HepG2 (cell line): Measurements from ENCODE around the gene NOC4L. TPM values are rescaled to one million over a fixed set of nuclear protein-coding genes. Genes with fewer than 3 reads are reported as not detected.

Experiments used
- ATAC-seq: fragments of 200-7000 bp; cut with Tn5 transposase; 3 replicates; pipeline ENCODE4 v1.9.1; 2020; ENCODE audit warnings: mild to moderate bottlenecking, moderate library complexity
- BruUV-seq: library from RNA; stranded (reverse); fragments of 400-500 nt; replicated peaks from 2 replicates; lab custom pipeline; 2021; lab: Mats Ljungman, UMichigan
- CTCF ChIA-PET: fragments of 300-600 bp; formaldehyde crosslinking; extraction: SDS; loops from one replicate; lab custom pipeline; 2021; ENCODE audit warnings: low total read pairs, inconsistent platforms, low intra/inter-chr PET ratio; lab: Yijun Ruan, JAX
- POLR2A ChIA-PET: fragments of 350-600 bp; sonication (Branson Sonifier 250); formaldehyde crosslinking; loops from one replicate; lab custom pipeline; 2020; ENCODE audit warnings: antibody characterized with exemption, inconsistent platforms; lab: Yijun Ruan, JAX
- DNase-seq: peaks from one replicate; pipeline ENCODE4 v3.0.0-alpha.2; 2015; ENCODE audit warnings: low spot score
- FAIRE-seq: peaks from 3 replicates; lab custom pipeline; 2011; peaks lifted over from hg19 to GRCh38; lab: Jason Lieb, UNC
- H2AFZ ChIP-seq: one replicate; pipeline ENCODE4 v1.6.1; 2011; ENCODE audit warnings: low read length, inconsistent platforms
- H3K27ac ChIP-seq: fragments of 300-600 bp; 3 replicates; pipeline ENCODE4 v1.8.0; 2011; ENCODE audit warnings: mixed run types, mild to moderate bottlenecking, mixed read lengths, low read length, inconsistent platforms; ENCODE audit not compliant: insufficient read depth; ENCODE audit errors: extremely low read length
- H3K27me3 ChIP-seq, 2 experiments: fragments of 200-600 bp in 1 of 2; 2 replicates in 1 of 2; 3 replicates in 1 of 2; pipeline versions ENCODE4 v1.6.0 to v1.8.0; 2011; ENCODE audit warnings: low read length in 2 of 2, mild to moderate bottlenecking in 2 of 2, moderate library complexity in 2 of 2, inconsistent platforms in 1 of 2; ENCODE audit not compliant: insufficient read depth in 2 of 2, control insufficient read depth in 1 of 2
- H3K36me3 ChIP-seq, 2 experiments: fragments of 200-600 bp in 1 of 2; replicated peaks in 1 of 2; 2 replicates in 1 of 2; 3 replicates in 1 of 2; pipeline versions ENCODE4 v1.5.1 to v1.8.0; 2011; ENCODE audit warnings: low read length in 2 of 2, inconsistent platforms in 1 of 2; ENCODE audit not compliant: insufficient read depth in 2 of 2, control insufficient read depth in 1 of 2
- H3K4me1 ChIP-seq: 2 replicates; pipeline ENCODE4 v1.5.1; 2012; ENCODE audit warnings: low read length, inconsistent platforms; ENCODE audit not compliant: insufficient read depth
- H3K4me2 ChIP-seq: 2 replicates; pipeline ENCODE4 v1.6.0; 2011; ENCODE audit warnings: low read depth, low read length, inconsistent platforms
- H3K4me3 ChIP-seq, 3 experiments: fragments of 200-600 bp in 1 of 3; sonication (generic), shearing (Covaris generic) in 1 of 3; replicated peaks in 1 of 3; 2 replicates each; pipeline ENCODE4 v1.5.1; 2011 to 2016; ENCODE audit warnings: low read length in 3 of 3, inconsistent platforms in 2 of 3, low read depth in 2 of 3, mild to moderate bottlenecking in 2 of 3, control low read depth in 1 of 3, mixed read lengths in 1 of 3; ENCODE audit not compliant: insufficient read depth in 1 of 3
- H3K79me2 ChIP-seq: one replicate; pipeline ENCODE4 v1.6.1; 2011; ENCODE audit warnings: low read length, inconsistent platforms; ENCODE audit not compliant: insufficient read depth
- H3K9ac ChIP-seq: 2 replicates; pipeline ENCODE4 v1.6.0; 2011; ENCODE audit warnings: mild to moderate bottlenecking, low read depth, low read length, inconsistent platforms; ENCODE audit not compliant: insufficient read depth
- H3K9me3 ChIP-seq: 2 replicates; pipeline ENCODE4 v1.5.1; 2012; ENCODE audit warnings: mild to moderate bottlenecking, low read length
- H4K20me1 ChIP-seq: 2 replicates; pipeline ENCODE4 v1.6.0; 2011; ENCODE audit warnings: inconsistent platforms, mild to moderate bottlenecking, low read length, moderate library complexity; ENCODE audit not compliant: insufficient read depth
- ETS1 ChIP-seq: sonication (generic); formaldehyde crosslinking; IDR thresholded peaks from 2 replicates; pipeline ENCODE4 v1.4.0; 2020; ENCODE audit warnings: missing genetic modification reagents
- KDM5B ChIP-seq: sonication (generic); formaldehyde crosslinking; IDR thresholded peaks from 2 replicates; pipeline ENCODE4 v1.4.0; 2020; ENCODE audit warnings: missing genetic modification reagents, mild to moderate bottlenecking, borderline replicate concordance
- RARG ChIP-seq: sonication (generic); formaldehyde crosslinking; IDR thresholded peaks from 2 replicates; pipeline ENCODE4 v1.4.0; 2020; ENCODE audit warnings: low read depth, mild to moderate bottlenecking, missing genetic modification reagents
- RFX1 ChIP-seq: fragments of 450-650 bp; IDR thresholded peaks from 2 replicates; pipeline ENCODE4 v1.6.1; 2017
- TBP ChIP-seq: sonication (generic); formaldehyde crosslinking; IDR thresholded peaks from 2 replicates; pipeline ENCODE4 v1.5.0; 2020; ENCODE audit warnings: missing genetic modification reagents
- WGBS: methylation state at CpG from one replicate; pipeline ENCODE4 v1.1.6; 2017; ENCODE audit warnings: low lambda C conversion rate; 5-methylcytosine and 5-hydroxymethylcytosine counted together
- in situ Hi-C: cut with HindIII; loops from 2 replicates; pipeline ENCODE4 v1.10.0; 2017; ENCODE audit warnings: low pct_unique_long_range_greater_than_20kb; ENCODE audit not compliant: extremely low pct_ligation_motif_present
- intact Hi-C: fragments of 100-400 bp; cut with micrococcal nuclease; formaldehyde crosslinking; loops from one replicate; pipeline ENCODE4 v1.10.0; 2022; ENCODE audit not compliant: unreplicated experiment
- polyA plus RNA-seq, 8 experiments: library from polyadenylated mRNA; depleted of rRNA in 3 of 8; stranded (reverse) in 7 of 8; unstranded in 1 of 8; fragments of >200 nt; fragmentation: Illumina TruSeq in 4 of 8; extraction: Trizol in 4 of 8; gene quantifications; 2 replicates each; pipeline versions ENCODE4 v1.2.1 to v1.2.3, GENCODE V29; 2011 to 2016; ENCODE audit warnings: low read depth in 4 of 8, missing spikeins in 1 of 8, mixed read lengths in 1 of 8; ENCODE audit not compliant: insufficient read depth in 1 of 8
- total RNA-seq, 5 experiments: library from RNA; depleted of rRNA; stranded (reverse); fragments of >200 nt; fragmentation: Illumina TruSeq; extraction: Trizol; gene quantifications; 2 replicates each; pipeline ENCODE4 v1.2.3, GENCODE V29; 2016; ENCODE audit warnings: low read depth in 1 of 5

Gene NOC4L
- total and polyA plus RNA-seq, 2 of the 13 experiments (the other 11 are each of a cell fraction or from before 2014, with no cell fraction given), result 4.3 to 14.6 TPM

- TF ChIP-seq ETS1 (CRISPR knock-in tag), result no peak
- TF ChIP-seq RARG (CRISPR knock-in tag), result no peak
- 0 out of 2 replicates have a peak, but pooled peaks have one; percentile 20 for TF ChIP-seq KDM5B (CRISPR knock-in tag)
- no peak for TF ChIP-seq TBP
Measured at GRCh38 chr12:132189378-132190011, 45.2 kb downstream of the NOC4L start (continued).

- Histone ChIP-seq H3K4me1 (no peaks in the 10 kb centered on the region), H3K27ac (no peak overlapping the region), H3K4me3 (peak overlapping the region; percentile 28 to 54 (median 36); a peak in 4 of 6 replicates), H3K27me3 (peaks cover 21 to 90% of the 10 kb centered on the region in 2 experiments), H2AFZ (no peak overlapping the region), H3K4me2 (peak overlapping the region; percentile 49), H3K79me2 (no peaks in the 10 kb centered on the region), H3K36me3 (no peaks in the 10 kb centered on the region), H3K9me3 (peaks cover 18% of the 10 kb centered on the region), H3K9ac (no peak overlapping the region), H4K20me1 (no peaks in the 10 kb centered on the region)
- in situ Hi-C loops, result no loop called here
- ChIA-PET CTCF (no interaction called here), POLR2A (no interaction called here)
- DNase-seq (no peak), FAIRE-seq (no peak), ATAC-seq (peak; percentile 19)
- TF ChIP-seq RFX1 (no peak), KDM5B (CRISPR knock-in tag) (0 out of 2 replicates have a peak, but pooled peaks have one; percentile 12)
- intact Hi-C loops, result no loop called here
- BruUV-seq, result no TSS peak
- WGBS, result 56% methylated on average over 20 of the region's 59 CpGs
Measured at GRCh38 chr12:132190012-132190755, 45.9 kb downstream of the NOC4L start.
